ENCODE results near the gene RAB36.

- TF ChIP-seq CTCF (IDR thresholded peaks at IDR 0.05) (no peak), POLR2A (IDR thresholded peaks at IDR 0.05) (no peak)
These were observed 2.5 kb downstream of the RAB36 start for GRCh38 chr22:23147617-23148387.
